Left ventricle myocardium inferior (tissue), 1 donor: Measurements from ENCODE around the gene PKD1. TPM values are rescaled to one million over a fixed set of nuclear protein-coding genes. Genes with fewer than 3 reads are reported as not detected.

Source experiments
- DNase-seq: peaks from one replicate; pipeline ENCODE4 v3.0.0-alpha.2; 2020
- H3K27ac ChIP-seq: fragments of 200-600 bp; replicated peaks from 2 replicates; pipeline ENCODE4 v1.8.0; 2021
- H3K27me3 ChIP-seq: fragments of 200-600 bp; 2 replicates; pipeline ENCODE4 v1.8.0; 2021; ENCODE audit warnings: low read depth
- H3K36me3 ChIP-seq: fragments of 200-600 bp; 2 replicates; pipeline ENCODE4 v1.8.0; 2021
- H3K4me1 ChIP-seq: fragments of 200-600 bp; 2 replicates; pipeline ENCODE4 v1.8.0; 2021
- H3K4me3 ChIP-seq: fragments of 200-600 bp; 2 replicates; pipeline ENCODE4 v1.8.0; 2021; ENCODE audit warnings: mild to moderate bottlenecking, moderate library complexity
- H3K9me3 ChIP-seq: fragments of 200-600 bp; replicated peaks from 2 replicates; pipeline ENCODE4 v1.8.0; 2021
- intact Hi-C: fragments of 100-400 bp; cut with micrococcal nuclease; formaldehyde crosslinking; loops from one replicate; pipeline ENCODE4 v1.11.0; 2022
- microRNA-seq: library from miRNA; unstranded; fragments of <30 nt; microRNA quantifications from one replicate; pipeline ENCODE4 v1.2.0, GENCODE V29; 2020
- total RNA-seq: library from RNA; stranded (reverse); fragmentation: NEBNext Ultra II Directional; extraction: Animal tissue kit (Norgen Biotek cat#: 25700); gene quantifications from one replicate; pipeline ENCODE4 v1.2.1, GENCODE V29; 2021
- TF ChIP-seq, protein P1 (sequence below): fragments of 200-600 bp; IDR thresholded peaks from 2 replicates; pipeline ENCODE4 v1.8.0; 2021; ENCODE audit warnings: antibody characterized with exemption, mild to moderate bottlenecking, borderline replicate concordance
- donor health status: DM: no; HTN: yes; CAD: no; lungs with severe emphysema.

Gene PKD1
- total RNA-seq, 1 donor from 2014 or later = 83.9 TPM

DNA sequence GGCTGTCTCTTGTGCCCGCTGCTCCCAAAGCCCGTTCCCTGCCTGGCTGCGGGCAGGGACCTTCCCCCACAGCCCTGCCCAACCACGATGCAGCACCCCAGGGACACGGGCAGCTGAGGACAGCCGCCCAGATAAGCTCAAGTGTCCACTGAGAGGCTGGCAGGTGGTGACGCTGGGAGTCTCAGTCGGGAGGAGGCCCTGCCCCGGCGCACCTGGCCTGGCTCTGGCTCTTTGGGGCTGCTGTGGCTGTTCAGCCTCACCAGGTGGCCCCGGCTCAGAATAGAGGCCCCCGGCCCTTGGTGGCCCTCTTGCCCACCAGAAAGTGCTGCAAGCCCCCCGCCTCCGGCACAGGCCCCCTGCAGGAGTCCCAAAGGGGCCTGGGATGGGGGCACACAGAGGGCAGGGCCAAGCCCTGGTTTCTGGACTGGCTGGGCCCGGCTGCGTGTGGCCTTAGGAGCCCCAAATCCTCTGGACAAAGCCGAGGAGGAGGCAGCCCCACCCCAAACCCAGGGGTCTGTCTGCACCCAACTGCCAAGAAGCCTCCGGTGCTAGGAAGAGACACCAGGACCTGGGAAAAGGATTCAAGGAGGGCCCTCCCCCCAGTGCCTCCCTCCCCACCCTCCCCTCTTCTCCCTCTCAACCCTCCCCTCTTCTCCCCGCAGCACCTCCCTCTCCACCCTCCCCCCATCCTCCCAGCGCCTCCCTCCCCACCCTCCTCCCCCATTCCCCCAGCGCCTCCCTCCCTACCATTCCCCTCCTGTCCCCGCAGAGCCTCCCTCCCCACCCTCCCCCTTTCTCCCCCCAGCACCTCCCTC lies 93.3 kb downstream of the PKD1 start:
- H3K4me3 ChIP-seq = peak overlapping the region; percentile 20
- peaks cover 16% of the 10 kb centered on the region for H3K36me3 ChIP-seq
- H3K27me3 ChIP-seq = no peaks in the 10 kb centered on the region
- H3K9me3 ChIP-seq = no peaks in the 10 kb centered on the region
- peaks cover 100% of the 10 kb centered on the region for H3K4me1 ChIP-seq
- peak; percentile 78 for DNase-seq
- TF ChIP-seq, protein P1, sequence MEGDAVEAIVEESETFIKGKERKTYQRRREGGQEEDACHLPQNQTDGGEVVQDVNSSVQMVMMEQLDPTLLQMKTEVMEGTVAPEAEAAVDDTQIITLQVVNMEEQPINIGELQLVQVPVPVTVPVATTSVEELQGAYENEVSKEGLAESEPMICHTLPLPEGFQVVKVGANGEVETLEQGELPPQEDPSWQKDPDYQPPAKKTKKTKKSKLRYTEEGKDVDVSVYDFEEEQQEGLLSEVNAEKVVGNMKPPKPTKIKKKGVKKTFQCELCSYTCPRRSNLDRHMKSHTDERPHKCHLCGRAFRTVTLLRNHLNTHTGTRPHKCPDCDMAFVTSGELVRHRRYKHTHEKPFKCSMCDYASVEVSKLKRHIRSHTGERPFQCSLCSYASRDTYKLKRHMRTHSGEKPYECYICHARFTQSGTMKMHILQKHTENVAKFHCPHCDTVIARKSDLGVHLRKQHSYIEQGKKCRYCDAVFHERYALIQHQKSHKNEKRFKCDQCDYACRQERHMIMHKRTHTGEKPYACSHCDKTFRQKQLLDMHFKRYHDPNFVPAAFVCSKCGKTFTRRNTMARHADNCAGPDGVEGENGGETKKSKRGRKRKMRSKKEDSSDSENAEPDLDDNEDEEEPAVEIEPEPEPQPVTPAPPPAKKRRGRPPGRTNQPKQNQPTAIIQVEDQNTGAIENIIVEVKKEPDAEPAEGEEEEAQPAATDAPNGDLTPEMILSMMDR = no peak
- peak overlapping the region; percentile 96 for H3K27ac ChIP-seq
- intact Hi-C loops = no loop called here

DNA sequence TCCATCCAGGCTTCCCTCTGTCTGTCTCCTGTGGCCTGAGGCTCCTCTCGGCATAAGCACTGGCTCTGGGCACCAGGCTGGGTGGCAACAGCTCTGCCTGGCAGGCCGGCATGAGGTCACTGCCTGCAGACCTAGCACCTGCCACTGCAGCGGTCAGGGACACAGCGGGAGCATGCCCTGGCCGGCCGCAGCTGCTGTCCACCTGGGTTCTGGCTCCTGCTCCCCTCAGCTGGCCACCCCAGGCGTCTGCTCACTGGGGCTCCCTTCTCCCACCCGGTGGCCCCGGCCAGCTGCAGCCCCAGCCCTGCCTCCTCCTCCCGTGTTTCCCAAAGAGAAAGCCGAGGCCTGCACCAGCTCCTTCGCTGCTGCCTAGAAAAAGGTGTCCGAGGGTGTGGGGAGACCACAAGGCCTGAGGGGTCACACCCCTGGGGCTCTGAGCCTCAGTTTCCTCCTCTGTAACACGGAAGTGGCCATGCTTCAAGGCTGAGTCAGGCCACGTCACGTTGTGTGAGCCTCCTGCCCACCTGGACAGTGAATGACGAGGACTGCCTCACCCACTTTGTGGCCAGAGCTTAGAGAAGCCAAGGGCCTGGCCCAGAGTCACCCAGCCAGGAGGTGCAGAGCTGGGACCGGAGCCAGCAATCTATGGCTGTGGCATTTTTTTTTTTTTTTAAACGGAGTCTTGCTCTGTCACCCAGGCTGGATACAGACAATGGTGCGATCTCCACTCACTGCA lies 94.7 kb downstream of the PKD1 start:
- intact Hi-C loops = no loop called here
- Histone ChIP-seq H3K27ac (peak overlapping the region; percentile 96), H3K4me1 (peaks cover 100% of the 10 kb centered on the region), H3K4me3 (peak overlapping the region; percentile 72), H3K36me3 (peaks cover 31% of the 10 kb centered on the region), H3K9me3 (no peaks in the 10 kb centered on the region), H3K27me3 (no peaks in the 10 kb centered on the region)
- TF ChIP-seq, protein P1 = no peak
- peak; percentile 53 for DNase-seq

DNA sequence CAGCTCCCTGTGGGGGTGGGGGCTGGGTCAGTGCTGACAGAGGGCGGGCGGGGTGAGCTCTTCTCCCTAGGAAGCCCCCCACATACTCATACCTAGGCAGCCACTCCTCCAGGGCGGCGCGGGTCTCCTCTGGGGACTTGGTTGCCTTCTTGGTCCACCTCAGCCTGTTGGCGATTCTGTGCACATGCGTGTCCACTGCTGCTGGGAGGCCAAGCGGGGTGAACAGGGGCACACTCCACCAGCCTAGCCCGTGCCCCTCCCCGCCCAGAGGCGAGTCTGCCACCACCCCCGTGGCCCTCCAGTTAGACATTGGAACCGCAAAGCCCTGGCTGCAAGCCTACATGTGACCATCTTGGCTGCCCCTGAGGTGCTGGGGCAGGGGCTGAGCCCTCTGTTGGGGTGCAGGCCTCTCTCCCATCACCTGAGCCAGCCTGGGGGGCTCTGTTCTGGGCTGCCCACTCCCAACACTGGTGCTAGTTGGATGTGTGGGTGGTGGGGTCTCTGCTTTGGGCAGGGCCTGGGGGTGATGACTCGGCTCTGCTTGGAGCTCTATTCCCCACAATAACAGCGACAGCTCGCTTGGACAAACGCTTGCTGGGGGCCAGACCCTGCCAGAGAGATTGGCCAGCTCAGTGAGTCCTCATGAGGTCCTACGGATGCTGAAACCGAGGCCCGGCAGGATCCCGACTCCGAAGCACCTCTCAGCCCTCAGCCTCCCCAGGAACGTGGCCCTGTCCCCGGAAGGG lies 95.5 kb downstream of the PKD1 start:
- no peak for DNase-seq
- TF ChIP-seq, protein P1 = no peak
- intact Hi-C loops = no loop called here
- Histone ChIP-seq H3K4me3 (peak overlapping the region; percentile 72), H3K9me3 (no peaks in the 10 kb centered on the region), H3K27me3 (no peaks in the 10 kb centered on the region), H3K36me3 (peaks cover 38% of the 10 kb centered on the region), H3K27ac (peak overlapping the region; percentile 96), H3K4me1 (peaks cover 100% of the 10 kb centered on the region)

DNA sequence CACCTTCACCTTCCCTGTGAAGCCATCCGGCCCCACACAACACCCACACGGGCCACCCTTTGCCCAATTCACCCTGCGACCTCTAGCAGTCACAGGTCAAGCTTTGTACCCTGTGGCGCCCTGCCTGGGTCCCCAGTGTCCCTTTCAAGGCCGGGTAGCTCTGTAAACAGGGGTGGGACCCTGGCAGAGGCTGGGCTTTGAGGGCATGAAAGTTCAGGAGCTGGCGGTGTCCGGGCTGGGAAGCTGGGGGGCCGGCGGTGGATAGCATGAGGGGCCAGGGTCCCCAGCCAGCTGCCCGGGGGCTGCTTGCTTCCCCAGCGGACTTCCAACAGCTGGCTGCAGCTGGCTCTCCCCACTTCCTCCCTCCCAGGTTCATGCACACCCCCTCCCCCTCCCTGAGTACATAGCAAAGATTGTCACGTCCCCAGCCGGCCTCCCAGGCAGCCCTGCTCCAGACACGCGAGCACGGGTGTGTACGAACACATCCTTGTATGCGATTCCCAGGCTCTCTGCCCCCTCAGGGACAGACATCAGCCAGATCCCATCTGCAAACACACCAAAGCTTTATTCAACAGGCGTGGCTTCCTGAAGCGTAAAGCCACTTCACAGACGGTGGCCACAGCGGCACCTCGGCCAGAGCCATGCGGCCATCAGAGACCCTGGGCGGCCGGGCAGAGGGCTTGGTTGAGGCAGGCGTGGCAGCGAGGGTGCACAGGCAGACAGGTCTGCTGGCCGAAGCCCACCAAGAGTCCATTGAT lies 96.2 kb downstream of the PKD1 start:
- H3K27me3 ChIP-seq = no peaks in the 10 kb centered on the region
- peaks cover 38% of the 10 kb centered on the region for H3K36me3 ChIP-seq
- H3K9me3 ChIP-seq = no peaks in the 10 kb centered on the region
- peaks cover 99% of the 10 kb centered on the region for H3K4me1 ChIP-seq
- TF ChIP-seq, protein P1 = no peak
- H3K4me3 ChIP-seq = peak overlapping the region; percentile 72
- peak; percentile 91 for DNase-seq
- intact Hi-C loops = no loop called here
- H3K27ac ChIP-seq = peak overlapping the region; percentile 96

Small RNA genes lying within 50 kb of the gene (microRNA-seq; reads per million reads assigned to microRNA genes)
- gene MIR1225 = not detected
- gene MIR3180-5 = not detected
- not detected for gene MIR4516
- gene MIR6511B1 = not detected

Other genes starting within 250 kb of the PKD1 start
- gene HS3ST6, start 217.5 kb downstream of the PKD1 start, total RNA-seq = not detected
- 32.7 TPM for gene MSRB1, start 192.7 kb downstream of the PKD1 start, total RNA-seq
- 262 TPM for gene RPL3L, start 181.2 kb downstream of the PKD1 start, total RNA-seq
- gene NDUFB10, start 176.4 kb downstream of the PKD1 start, total RNA-seq = 601 TPM
- 753 TPM for gene RPS2, start 171.1 kb downstream of the PKD1 start, total RNA-seq
- not detected for gene RNF151, start 169.0 kb downstream of the PKD1 start, total RNA-seq
- gene TBL3, start 163.8 kb downstream of the PKD1 start, total RNA-seq = 22.6 TPM
- not detected for gene NOXO1, start 154.4 kb downstream of the PKD1 start, total RNA-seq
- 23.3 TPM for gene GFER, start 151.7 kb downstream of the PKD1 start, total RNA-seq
- 0.38 TPM for gene SYNGR3, start 145.9 kb downstream of the PKD1 start, total RNA-seq
- gene ZNF598, start 126.1 kb downstream of the PKD1 start, total RNA-seq = 14.5 TPM
- gene NPW, start 116.1 kb downstream of the PKD1 start, total RNA-seq = not detected
- gene NHERF2, start 109.0 kb downstream of the PKD1 start, total RNA-seq = 221 TPM
- 21.7 TPM for gene NTHL1, start 88.1 kb downstream of the PKD1 start, total RNA-seq
- gene TSC2, start 87.9 kb downstream of the PKD1 start, total RNA-seq = 80.1 TPM
- gene RAB26, start 12.7 kb upstream of the PKD1 start, total RNA-seq = 1.7 TPM
- gene TRAF7, start 19.9 kb upstream of the PKD1 start, total RNA-seq = 26.0 TPM
- 4.0 TPM for gene CASKIN1, start 60.7 kb upstream of the PKD1 start, total RNA-seq
- 27.3 TPM for gene MLST8, start 69.6 kb upstream of the PKD1 start, total RNA-seq
- 10.9 TPM for gene BRICD5, start 75.0 kb upstream of the PKD1 start, total RNA-seq
- 34.1 TPM for gene PGP, start 78.9 kb upstream of the PKD1 start, total RNA-seq
- gene E4F1, start 87.7 kb upstream of the PKD1 start, total RNA-seq = 13.5 TPM
- 0.47 TPM for gene DNASE1L2, start 100.5 kb upstream of the PKD1 start, total RNA-seq
- 165 TPM for gene ECI1, start 115.7 kb upstream of the PKD1 start, total RNA-seq
- 106 TPM for gene RNPS1, start 132.2 kb upstream of the PKD1 start, total RNA-seq
- 6.9 TPM for gene ABCA3, start 204.8 kb upstream of the PKD1 start, total RNA-seq